Neural progenitor cell (in vitro differentiated cells): ENCODE data around the gene PIP4K2B. TPM values are rescaled to one million over a fixed set of nuclear protein-coding genes. Genes with fewer than 3 reads are reported as not detected.

Experiments used
- DNase-seq: peaks from one replicate; pipeline ENCODE4 v3.0.0-alpha.2; 2016; ENCODE audit warnings: low spot score
- H2AFZ ChIP-seq: fragments of 200-600 bp; sonication (generic); replicated peaks from 2 replicates; pipeline ENCODE4 v1.6.1; 2016; ENCODE audit warnings: antibody characterized with exemption
- H3F3A ChIP-seq: fragments of 200-600 bp; sonication (generic); 2 replicates; pipeline ENCODE4 v1.6.1; 2016; ENCODE audit warnings: antibody characterized with exemption, low read depth
- H3K27ac ChIP-seq: fragments of 200-600 bp; sonication (generic); 2 replicates; pipeline ENCODE4 v1.5.1; 2016; ENCODE audit warnings: mild to moderate bottlenecking
- H3K27me3 ChIP-seq: fragments of 200-600 bp; sonication (generic); 2 replicates; pipeline ENCODE4 v1.6.1; 2016; ENCODE audit warnings: mild to moderate bottlenecking, moderate library complexity
- H3K36me3 ChIP-seq: fragments of 200-600 bp; sonication (generic); 2 replicates; pipeline ENCODE4 v1.5.1; 2016
- H3K4me1 ChIP-seq: fragments of 200-600 bp; sonication (generic); 2 replicates; pipeline ENCODE4 v1.6.1; 2016; ENCODE audit warnings: mixed run types
- H3K4me2 ChIP-seq: fragments of 200-600 bp; sonication (generic); 2 replicates; pipeline ENCODE4 v1.6.1; 2016
- H3K4me3 ChIP-seq: fragments of 200-600 bp; sonication (generic); 2 replicates; pipeline ENCODE4 v1.5.1; 2016
- H3K79me2 ChIP-seq: fragments of 200-600 bp; sonication (generic); 2 replicates; pipeline ENCODE4 v1.6.1; 2016; ENCODE audit warnings: low read depth
- H3K9ac ChIP-seq: fragments of 200-600 bp; sonication (generic); 2 replicates; pipeline ENCODE4 v1.6.1; 2016
- H3K9me3 ChIP-seq: fragments of 200-600 bp; sonication (generic); 2 replicates; pipeline ENCODE4 v1.5.1; 2016; ENCODE audit warnings: low read depth
- H4K20me1 ChIP-seq: fragments of 200-600 bp; sonication (generic); 2 replicates; pipeline ENCODE4 v1.6.1; 2016; ENCODE audit warnings: low read depth
- H3K27ac Mint-ChIP-seq: 3 replicates; pipeline ENCODE4 v1.8.0; 2021; ENCODE audit warnings: mixed read lengths
- H3K27me3 Mint-ChIP-seq: 2 replicates; pipeline ENCODE4 v1.8.0; 2022; ENCODE audit warnings: low read depth, mild to moderate bottlenecking, inconsistent platforms, moderate library complexity, mixed read lengths; ENCODE audit not compliant: insufficient read depth
- H3K36me3 Mint-ChIP-seq: 3 replicates; pipeline ENCODE4 v1.8.0; 2021; ENCODE audit warnings: mixed read lengths
- H3K4me1 Mint-ChIP-seq: 3 replicates; pipeline ENCODE4 v1.8.0; 2021; ENCODE audit warnings: mixed read lengths
- H3K4me3 Mint-ChIP-seq: 3 replicates; pipeline ENCODE4 v1.8.0; 2021; ENCODE audit warnings: mild to moderate bottlenecking, moderate library complexity, mixed read lengths
- H3K9me3 Mint-ChIP-seq: 3 replicates; pipeline ENCODE4 v1.8.0; 2020; ENCODE audit warnings: mixed read lengths
- CTCF ChIP-seq: fragments of 200-600 bp; sonication (generic); IDR thresholded peaks from 2 replicates; pipeline ENCODE4 v1.5.1; 2017; ENCODE audit warnings: antibody characterized with exemption, mild to moderate bottlenecking
- EZH2 ChIP-seq: fragments of 200-600 bp; sonication (generic); IDR thresholded peaks from 2 replicates; pipeline ENCODE4 v1.6.1; 2017; ENCODE audit warnings: antibody characterized with exemption, mild to moderate bottlenecking, moderate library complexity
- EZH2phosphoT487 ChIP-seq: fragments of 200-600 bp; sonication (generic); IDR thresholded peaks from 2 replicates; pipeline ENCODE4 v1.6.1; 2017; ENCODE audit warnings: antibody characterized with exemption
- total RNA-seq: library from RNA; depleted of rRNA; stranded (reverse); fragments of >200 nt; gene quantifications from 2 replicates; pipeline ENCODE4 v1.2.3, GENCODE V29; 2015; ENCODE audit warnings: low replicate concordance

PIP4K2B gene
- total RNA-seq, 1 donor from 2014 or later = 45.6 TPM

- H3K36me3 Mint-ChIP-seq = peaks cover 32% of the 10 kb centered on the region
- H3K27ac Mint-ChIP-seq = peak overlapping the region; percentile 36
These were observed 2.2 kb downstream of the PIP4K2B start for GRCh38 chr17:38797158-38797490.

DNA sequence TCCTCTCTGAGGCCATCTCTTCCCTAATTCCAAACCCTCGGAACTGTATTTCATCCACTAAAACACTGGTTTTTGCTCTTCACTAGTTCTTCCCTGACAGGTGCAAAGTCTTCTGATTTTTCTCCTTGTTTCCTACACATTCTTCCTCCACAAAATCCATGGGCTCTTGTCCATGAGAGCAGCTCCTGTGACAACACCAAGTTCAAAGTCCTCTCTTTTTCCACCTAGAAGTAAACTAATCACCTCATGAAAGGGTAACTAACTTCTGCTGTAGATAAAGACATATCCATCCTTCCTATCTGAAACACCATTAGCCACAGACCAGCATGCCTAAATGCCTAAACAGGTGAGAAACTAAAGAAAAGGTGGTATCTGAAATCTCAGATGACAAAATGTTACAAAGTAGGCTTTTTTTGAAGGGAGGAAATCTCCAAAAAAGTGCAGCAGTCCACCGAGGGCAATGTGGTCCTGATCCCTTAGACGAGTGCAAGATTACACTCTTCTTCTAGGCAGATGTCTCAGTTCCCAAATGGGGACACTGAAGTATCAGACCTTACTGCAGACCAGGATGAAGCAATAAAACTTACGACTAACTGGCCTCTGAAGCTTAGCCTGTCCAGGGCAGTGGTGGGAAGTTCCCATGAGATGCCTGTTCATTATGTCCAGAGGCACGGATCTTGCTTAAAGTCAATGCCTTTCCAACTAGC is 2.8 kb downstream of the PIP4K2B start:
- TF ChIP-seq EZH2 (no peak), CTCF (no peak), EZH2phosphoT487 (no peak)
- Mint-ChIP-seq H3K4me1 (peaks cover 26% of the 10 kb centered on the region), H3K9me3 (no peaks in the 10 kb centered on the region), H3K27me3 (peaks cover 6% of the 10 kb centered on the region), H3K4me3 (peak overlapping the region; percentile 97), H3K27ac (no peak overlapping the region), H3K36me3 (peaks cover 28% of the 10 kb centered on the region)
- peaks cover 16% of the 10 kb centered on the region for H3K4me1 ChIP-seq
- H3F3A ChIP-seq = peaks cover 24% of the 10 kb centered on the region
- no peak overlapping the region for H3K9ac ChIP-seq
- no peak overlapping the region for H3K4me2 ChIP-seq
- peaks cover 66% of the 10 kb centered on the region for H4K20me1 ChIP-seq
- peaks cover 3% of the 10 kb centered on the region for H3K36me3 ChIP-seq
- H3K4me3 ChIP-seq = no peak overlapping the region
- H3K9me3 ChIP-seq = no peaks in the 10 kb centered on the region
- peaks cover 69% of the 10 kb centered on the region for H3K79me2 ChIP-seq
- no peak for DNase-seq
- H2AFZ ChIP-seq = no peak overlapping the region
- no peaks in the 10 kb centered on the region for H3K27me3 ChIP-seq
- H3K27ac ChIP-seq = no peak overlapping the region

More at GRCh38 chr17:38797158-38797490, 2.2 kb downstream of the PIP4K2B start:
- H3K9ac ChIP-seq = peak overlapping the region; percentile 14
- peaks cover 27% of the 10 kb centered on the region for H3F3A ChIP-seq
- no peak overlapping the region for H2AFZ ChIP-seq
- no peak overlapping the region for H3K27ac ChIP-seq
- peaks cover 26% of the 10 kb centered on the region for H3K4me1 Mint-ChIP-seq
- peaks cover 63% of the 10 kb centered on the region for H4K20me1 ChIP-seq
- H3K4me3 Mint-ChIP-seq = peak overlapping the region; percentile 97
- H3K4me2 ChIP-seq = peak overlapping the region; percentile 90
- no peak for DNase-seq
- TF ChIP-seq EZH2phosphoT487 (no peak), CTCF (no peak)
- H3K4me3 ChIP-seq = peak overlapping the region; percentile 87
- H3K36me3 ChIP-seq = peaks cover 3% of the 10 kb centered on the region
- peaks cover 16% of the 10 kb centered on the region for H3K4me1 ChIP-seq
- H3K27me3 Mint-ChIP-seq = peaks cover 6% of the 10 kb centered on the region
- peaks cover 69% of the 10 kb centered on the region for H3K79me2 ChIP-seq
- H3K9me3 Mint-ChIP-seq = no peaks in the 10 kb centered on the region
- H3K27me3 ChIP-seq = no peaks in the 10 kb centered on the region
- no peaks in the 10 kb centered on the region for H3K9me3 ChIP-seq

- H3K79me2 ChIP-seq = peaks cover 79% of the 10 kb centered on the region
- H3K4me3 ChIP-seq = no peak overlapping the region
- no peak for TF ChIP-seq EZH2
- no peak for TF ChIP-seq EZH2phosphoT487
- no peak for TF ChIP-seq CTCF
- H3K9me3 ChIP-seq = no peaks in the 10 kb centered on the region
- H3F3A ChIP-seq = peaks cover 28% of the 10 kb centered on the region
- no peaks in the 10 kb centered on the region for H3K9me3 Mint-ChIP-seq
- peaks cover 28% of the 10 kb centered on the region for H3K4me1 ChIP-seq
- no peaks in the 10 kb centered on the region for H3K27me3 ChIP-seq
- H2AFZ ChIP-seq = no peak overlapping the region
- peaks cover 37% of the 10 kb centered on the region for H3K4me1 Mint-ChIP-seq
- H3K9ac ChIP-seq = no peak overlapping the region
- no peak for DNase-seq
- peaks cover 6% of the 10 kb centered on the region for H3K27me3 Mint-ChIP-seq
- H3K27ac Mint-ChIP-seq = no peak overlapping the region
- H3K36me3 Mint-ChIP-seq = peaks cover 21% of the 10 kb centered on the region
- H3K27ac ChIP-seq = no peak overlapping the region
- H4K20me1 ChIP-seq = peaks cover 89% of the 10 kb centered on the region
- no peak overlapping the region for H3K4me3 Mint-ChIP-seq
- H3K36me3 ChIP-seq = no peaks in the 10 kb centered on the region
- no peak overlapping the region for H3K4me2 ChIP-seq
These were observed 5.1 kb downstream of the PIP4K2B start for GRCh38 chr17:38794221-38794620.
